Myometrial cell (primary cell): ENCODE results near the gene CFAP45. TPM values are rescaled to one million over a fixed set of nuclear protein-coding genes. Genes with fewer than 3 reads are reported as not detected.

Experiments used
- total RNA-seq: library from RNA; depleted of rRNA; stranded (reverse); fragments of >200 nt; gene quantifications from 2 replicates; pipeline ENCODE4 v1.2.3, GENCODE V29; 2015

CFAP45 gene, protein sequence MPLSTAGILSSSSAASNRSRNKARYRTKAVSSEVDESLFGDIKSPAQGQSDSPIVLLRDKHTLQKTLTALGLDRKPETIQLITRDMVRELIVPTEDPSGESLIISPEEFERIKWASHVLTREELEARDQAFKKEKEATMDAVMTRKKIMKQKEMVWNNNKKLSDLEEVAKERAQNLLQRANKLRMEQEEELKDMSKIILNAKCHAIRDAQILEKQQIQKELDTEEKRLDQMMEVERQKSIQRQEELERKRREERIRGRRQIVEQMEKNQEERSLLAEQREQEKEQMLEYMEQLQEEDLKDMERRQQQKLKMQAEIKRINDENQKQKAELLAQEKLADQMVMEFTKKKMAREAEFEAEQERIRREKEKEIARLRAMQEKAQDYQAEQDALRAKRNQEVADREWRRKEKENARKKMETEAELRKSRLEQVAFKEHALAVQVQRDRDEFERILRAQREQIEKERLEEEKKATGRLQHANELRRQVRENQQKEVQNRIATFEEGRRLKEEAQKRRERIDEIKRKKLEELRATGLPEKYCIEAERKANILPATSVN
- 1.2 TPM in 1 of 2 replicates, not detected in the other for total RNA-seq

DNA sequence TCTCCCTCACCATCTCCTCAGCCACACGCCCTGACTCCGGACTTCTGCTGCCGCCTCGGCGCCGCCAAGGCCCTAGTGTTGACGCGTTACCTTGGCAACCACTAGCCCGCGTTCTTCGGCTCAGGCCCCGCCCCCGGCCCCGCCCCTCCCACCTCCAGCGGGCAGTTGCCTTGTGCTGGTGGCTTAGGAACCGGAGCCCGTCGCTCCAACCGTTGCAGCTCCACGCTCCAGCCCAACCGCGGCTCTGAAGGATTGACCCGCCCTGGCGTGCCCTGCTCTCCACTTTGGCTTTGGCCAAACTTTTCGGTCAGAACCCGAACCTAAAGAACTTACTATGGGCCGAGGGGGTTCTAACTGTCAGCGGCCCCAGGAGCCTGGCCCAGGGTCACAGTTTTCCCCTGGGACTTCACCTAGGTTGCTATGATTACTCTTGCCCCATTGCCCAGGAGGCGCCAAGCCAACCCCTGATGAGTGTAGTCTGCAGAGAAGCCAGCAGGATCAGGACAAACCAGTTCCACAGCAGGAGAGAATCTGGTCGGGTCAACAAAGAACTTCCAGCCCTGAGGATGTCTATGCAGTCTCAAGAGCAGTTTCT lies at the start of gene CFAP45:
Gene CFAP45, minus strand, starts transcription at position 80 of the 595 bp plus-strand sequence. Its CDS starts 67 bp downstream, at position 13.

DNA sequence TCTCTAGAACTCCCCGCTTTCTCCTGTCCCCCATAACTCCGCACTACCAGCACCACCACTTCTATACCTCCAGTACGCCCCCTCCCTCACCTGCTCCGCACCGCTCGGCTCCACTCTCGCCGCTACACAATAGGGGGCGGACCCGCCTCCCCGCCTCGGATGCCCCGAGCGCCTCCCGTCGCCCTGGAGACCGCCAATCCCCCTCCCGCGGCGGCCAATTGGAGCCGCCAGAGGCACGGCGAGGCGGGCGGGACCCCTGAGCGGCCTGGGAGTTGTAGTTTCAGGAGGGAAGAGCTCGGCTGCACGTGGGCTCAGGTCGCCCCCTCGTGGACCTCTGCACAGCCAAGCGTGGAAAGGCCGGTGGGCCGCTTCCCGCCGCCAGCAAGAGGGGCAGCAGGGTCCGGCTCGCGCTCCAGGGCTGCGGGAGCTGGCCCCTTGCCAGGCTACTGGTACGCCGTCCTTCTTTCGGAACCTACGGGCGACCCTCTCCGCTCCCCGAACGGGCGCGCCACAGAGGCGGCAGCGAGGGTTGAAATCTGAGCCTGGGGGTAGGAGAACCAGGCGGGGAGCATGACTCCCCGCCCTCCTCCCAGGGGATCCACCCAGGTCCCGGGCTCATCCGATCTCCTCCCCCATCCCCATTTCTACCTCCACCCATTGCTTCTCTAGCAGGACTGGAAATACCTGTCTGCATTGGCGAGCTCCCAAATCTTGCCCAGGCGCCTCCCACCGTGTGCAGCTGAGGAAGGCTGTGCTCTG lies 45.7 kb upstream of the CFAP45 start, which contains the start of gene IGSF9:
Gene IGSF9, minus strand, starts transcription at position 131 of the 759 bp plus-strand sequence. CDS start 2,159 bp downstream, outside the sequence.

DNA sequence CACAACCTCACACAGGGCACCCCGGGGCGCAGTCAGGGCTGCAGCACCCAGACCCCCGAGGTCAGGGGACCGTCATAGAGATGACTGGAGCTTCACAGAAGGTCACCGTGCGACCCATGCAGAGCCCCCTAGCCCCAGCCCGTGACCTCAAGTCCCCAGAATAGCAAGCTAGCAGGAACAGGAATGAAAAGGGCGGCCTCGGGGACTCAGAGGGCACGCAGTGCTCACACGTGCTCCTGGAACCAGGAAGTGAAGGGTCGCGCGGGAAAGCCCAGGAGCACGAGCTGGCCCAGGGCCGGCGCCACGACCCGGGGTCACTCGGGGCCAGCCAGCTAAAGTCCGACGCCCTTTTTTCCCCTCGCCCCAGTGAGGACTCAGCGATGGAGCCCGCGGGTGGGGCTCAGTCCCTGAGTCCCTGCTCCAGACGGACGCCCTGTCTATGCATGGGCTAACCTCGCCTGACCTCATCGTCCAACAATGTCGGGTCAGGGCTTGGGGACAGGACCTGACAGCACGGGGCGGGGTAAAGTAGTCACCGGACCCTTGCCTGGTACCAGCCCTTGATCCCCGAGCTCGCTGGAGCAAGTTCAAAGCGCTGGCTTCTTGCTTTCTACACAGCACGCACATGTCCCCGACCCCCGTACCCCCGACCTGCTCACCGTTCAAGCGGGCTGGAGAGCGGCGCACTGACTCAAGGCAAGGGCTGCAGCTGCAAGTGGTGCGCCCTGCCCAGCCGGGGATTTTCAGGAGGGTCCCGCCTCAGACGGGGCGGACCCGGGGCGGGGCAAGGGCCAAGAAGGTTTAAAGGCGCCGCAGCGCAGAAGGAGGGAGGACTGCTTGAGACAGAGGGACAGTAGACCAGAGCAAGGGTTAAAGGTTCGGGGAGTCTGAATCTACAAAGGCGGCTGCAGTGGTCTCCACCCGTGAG lies 25.1 kb upstream of the CFAP45 start, which contains the start of gene TAGLN2:
Gene TAGLN2, minus strand, starts transcription at position 717 of the 928 bp plus-strand sequence. CDS start 4,998 bp downstream, outside the sequence.

DNA sequence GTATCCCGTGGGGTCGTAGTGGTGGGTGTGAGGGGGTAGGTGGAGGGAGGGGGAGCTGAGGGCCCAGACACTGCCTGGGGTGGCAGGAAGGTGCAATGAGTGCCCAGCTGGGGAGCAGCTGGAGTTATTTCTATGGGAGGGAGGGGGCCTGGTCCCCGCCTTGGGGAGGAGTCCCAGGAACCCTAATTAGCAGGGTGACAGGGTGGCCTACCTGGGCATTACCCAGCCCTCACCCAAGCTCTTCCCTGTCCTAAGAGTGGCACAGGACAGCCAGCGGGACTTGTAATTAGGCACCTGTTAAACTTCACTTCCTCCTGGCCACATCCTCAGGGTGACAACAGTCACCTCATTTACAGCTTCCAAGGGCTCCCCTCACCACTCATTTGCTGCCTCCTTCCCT lies 37.4 kb downstream of the CFAP45 start, which contains the start of gene VSIG8:
Gene VSIG8, minus strand, starts transcription at position 101 of the 400 bp plus-strand sequence. CDS start 136 bp downstream, outside the sequence.

DNA sequence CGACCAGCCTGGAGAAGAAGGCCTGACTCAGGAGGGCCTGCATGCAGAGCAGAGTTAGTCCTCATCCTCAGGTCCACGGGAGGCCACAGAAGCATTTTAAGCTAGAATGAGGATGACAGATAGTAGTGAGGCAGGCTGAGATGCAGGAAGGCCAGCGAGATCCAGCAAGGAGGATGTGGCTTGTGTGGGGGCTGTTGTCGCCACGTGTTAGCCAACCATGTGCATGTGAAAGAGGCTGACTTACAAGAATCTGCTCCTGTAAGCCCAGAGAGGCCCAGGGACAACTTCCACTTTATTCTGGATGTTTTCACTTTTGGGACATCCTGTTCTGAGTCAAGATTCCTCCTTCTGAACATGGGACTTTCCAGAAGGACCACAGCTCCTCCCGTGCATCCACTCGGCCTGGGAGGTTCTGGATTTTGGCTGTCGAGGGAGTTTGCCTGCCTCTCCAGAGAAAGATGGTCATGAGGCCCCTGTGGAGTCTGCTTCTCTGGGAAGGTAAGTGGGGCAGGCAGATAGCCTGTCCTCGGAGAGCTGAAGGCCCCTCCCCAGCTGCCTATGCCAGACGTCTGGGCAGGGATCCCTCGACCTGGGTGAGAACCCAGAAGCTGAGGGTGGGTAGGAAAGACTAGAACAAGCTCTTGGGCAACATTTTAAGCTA lies 73.4 kb downstream of the CFAP45 start, which contains the start of gene SLAMF8:
Gene SLAMF8, plus strand, starts transcription at position 433 of the 661 bp plus-strand sequence. Its CDS starts 26 bp downstream, at position 459.

Other genes with a start within 250 kb of the CFAP45 start
- gene CRP, start 185.6 kb downstream of the CFAP45 start, total RNA-seq: not detected in 2 replicates
- gene DUSP23, start 119.2 kb downstream of the CFAP45 start, total RNA-seq: 15.8 and 17.0 TPM in 2 replicates
- gene FCRL6, start 97.8 kb downstream of the CFAP45 start, total RNA-seq: not detected in 2 replicates
- 0.18 and 0.86 TPM in 2 replicates for gene SLAMF8, start 73.3 kb downstream of the CFAP45 start, total RNA-seq
- not detected in 2 replicates for gene VSIG8, start 37.5 kb downstream of the CFAP45 start, total RNA-seq
- 555 and 578 TPM in 2 replicates for gene TAGLN2, start 25.3 kb upstream of the CFAP45 start, total RNA-seq
- not detected in 2 replicates for gene IGSF9, start 45.4 kb upstream of the CFAP45 start, total RNA-seq
- gene SLAMF9, start 54.1 kb upstream of the CFAP45 start, total RNA-seq: not detected in 2 replicates
- 1.7 and 2.7 TPM in 2 replicates for gene PIGM, start 131.8 kb upstream of the CFAP45 start, total RNA-seq
- gene KCNJ10, start 170.0 kb upstream of the CFAP45 start, total RNA-seq: not detected in 2 replicates
- 0.71 TPM in 1 of 2 replicates, not detected in the other for gene KCNJ9, start 181.4 kb upstream of the CFAP45 start, total RNA-seq
- 15.6 and 17.9 TPM in 2 replicates for gene IGSF8, start 198.5 kb upstream of the CFAP45 start, total RNA-seq
- gene ATP1A2, start 215.6 kb upstream of the CFAP45 start, total RNA-seq: not detected in 2 replicates